ENCODE results near the gene BCL6. TPM values are rescaled to one million over a fixed set of nuclear protein-coding genes. Genes with fewer than 3 reads are reported as not detected.
A peak's percentile ranks its signal among the peaks of the same experiment; 100 is the strongest.

BCL6 gene
- total and polyA plus RNA-seq, 10 of the 15 experiments (the other 5 are each of a cell fraction or from before 2014, with no cell fraction given) = 0.04 to 0.85 (median 0.15) TPM

- no peak for TF ChIP-seq ZBTB4 (CRISPR knock-in tag; IDR thresholded peaks at IDR 0.05)
Measured at GRCh38 chr3:187738071-187738330, 7.3 kb downstream of the BCL6 start (continued).

GRCh38 chr3:187737368-187738070 is 7.7 kb downstream of the BCL6 start:
- ChIA-PET RAD21 (ENCODE audit: unreplicated experiment) (interaction anchor here (1.2 to 7.2 kb wide), 7 partner anchors 12 to 1406 kb away, joined by 4 to 130 read pairs (median 12); no protein-coding TSS in a partner anchor), POLR2A (interaction anchor here (0.6 to 0.7 kb wide), 2 partner anchors 831 to 1208 kb away, joined by 4 to 5 read pairs; no protein-coding TSS in a partner anchor), CTCF (interaction anchor here (1.1 to 9.7 kb wide), 21 partner anchors 10 to 1412 kb away, joined by 3 to 437 read pairs (median 6); partner anchors contain the start of gene RTP4), SMC1A (ENCODE audit: uncharacterized antibody, unreplicated experiment) (interaction anchor here (0.6 to 4.2 kb wide), 8 partner anchors 9 to 1407 kb away, joined by 3 to 118 read pairs (median 4); no protein-coding TSS in a partner anchor)
- DNase-seq (ENCODE audit: low read depth, low spot score) (no peak), ATAC-seq (no peak), FAIRE-seq (no peak)
- intact Hi-C loops (cut with micrococcal nuclease; ENCODE audit: unreplicated experiment) = loop anchor here (10.0 kb wide), 1 partner anchor 1087 kb away; no protein-coding TSS in a partner anchor
- Histone ChIP-seq H2AFZ (ENCODE audit: control insufficient read depth, low read depth, low read length) (no peak overlapping the region), H3K4me2 (ENCODE audit: control insufficient read depth, insufficient read depth) (peak overlapping the region; percentile 83; the same call in 1 of the 2 replicates), H3K27ac (ENCODE audit: control insufficient read depth, insufficient read depth) (no peak overlapping the region), H4K20me1 (ENCODE audit: control insufficient read depth, insufficient read depth) (no peaks in the 10 kb centered on the region), H3K36me3 (ENCODE audit: control insufficient read depth in 2 of 2, insufficient read depth in 2 of 2, low read length in 1 of 2) (no peaks in the 10 kb centered on the region), H3K4me1 (ENCODE audit: control insufficient read depth, insufficient read depth, low read length) (no peaks in the 10 kb centered on the region; the same call in 1 of the 2 replicates), H3K79me2 (ENCODE audit: control insufficient read depth, insufficient read depth, low read length) (no peaks in the 10 kb centered on the region), H3K4me3 (0 out of 2 replicates have a peak overlapping the region, but pooled peaks have one; percentile 22), H3K9ac (ENCODE audit: control insufficient read depth, insufficient read depth, low read length) (no peak overlapping the region), H3K27me3 (replicated peaks in 1 of 2; ENCODE audit: control insufficient read depth in 2 of 2, insufficient read depth in 2 of 2, low read length in 1 of 2) (peaks cover 12 to 19% of the 10 kb centered on the region in 2 experiments), H3K9me3 (replicated peaks; ENCODE audit: control insufficient read depth, insufficient read depth, low read length) (no peaks in the 10 kb centered on the region)
- in situ Hi-C loops (cut with MboI) = loop anchor here (5.0 kb wide), 2 partner anchors 1305 to 1410 kb away; no protein-coding TSS in a partner anchor
- 4% methylated on average over 34 of the region's 41 CpGs for WGBS (ENCODE audit: insufficient coverage, insufficient replicate concordance, low lambda C conversion rate, missing lambda C conversion rate)
- BruUV-seq (replicated peaks) = no TSS peak
- TF ChIP-seq TAF1 (IDR thresholded peaks at IDR 0.05; ENCODE audit: borderline replicate concordance, low read depth, low read length) (no peak), FOS (IDR thresholded peaks at IDR 0.05; ENCODE audit: borderline replicate concordance, extremely low read depth, insufficient read length) (no peak), MTA2 (IDR thresholded peaks at IDR 0.05; ENCODE audit: low read depth) (no peak), RBBP5 (conservative IDR thresholded peaks at IDR 0.05) (no peak), HDAC2 (IDR thresholded peaks at IDR 0.05) (no peak), PAX5 (IDR thresholded peaks at IDR 0.05; ENCODE audit: borderline replicate concordance, low read depth, low read length) (no peak), EED (IDR thresholded peaks at IDR 0.05; ENCODE audit: low read depth) (no peak), BMI1 (IDR thresholded peaks at IDR 0.05; ENCODE audit: borderline replicate concordance) (no peak), MLLT1 (IDR thresholded peaks at IDR 0.05) (no peak), NR2F1 (conservative IDR thresholded peaks at IDR 0.05) (no peak), RUNX3 (IDR thresholded peaks at IDR 0.05; ENCODE audit: low read length) (no peak), HSF1 (IDR thresholded peaks at IDR 0.05; ENCODE audit: low read depth, low read length) (no peak), BRCA1 (IDR thresholded peaks at IDR 0.05; ENCODE audit: low read depth, low read length) (no peak)
